ENCODE data around the gene PRPF31.

DNA sequence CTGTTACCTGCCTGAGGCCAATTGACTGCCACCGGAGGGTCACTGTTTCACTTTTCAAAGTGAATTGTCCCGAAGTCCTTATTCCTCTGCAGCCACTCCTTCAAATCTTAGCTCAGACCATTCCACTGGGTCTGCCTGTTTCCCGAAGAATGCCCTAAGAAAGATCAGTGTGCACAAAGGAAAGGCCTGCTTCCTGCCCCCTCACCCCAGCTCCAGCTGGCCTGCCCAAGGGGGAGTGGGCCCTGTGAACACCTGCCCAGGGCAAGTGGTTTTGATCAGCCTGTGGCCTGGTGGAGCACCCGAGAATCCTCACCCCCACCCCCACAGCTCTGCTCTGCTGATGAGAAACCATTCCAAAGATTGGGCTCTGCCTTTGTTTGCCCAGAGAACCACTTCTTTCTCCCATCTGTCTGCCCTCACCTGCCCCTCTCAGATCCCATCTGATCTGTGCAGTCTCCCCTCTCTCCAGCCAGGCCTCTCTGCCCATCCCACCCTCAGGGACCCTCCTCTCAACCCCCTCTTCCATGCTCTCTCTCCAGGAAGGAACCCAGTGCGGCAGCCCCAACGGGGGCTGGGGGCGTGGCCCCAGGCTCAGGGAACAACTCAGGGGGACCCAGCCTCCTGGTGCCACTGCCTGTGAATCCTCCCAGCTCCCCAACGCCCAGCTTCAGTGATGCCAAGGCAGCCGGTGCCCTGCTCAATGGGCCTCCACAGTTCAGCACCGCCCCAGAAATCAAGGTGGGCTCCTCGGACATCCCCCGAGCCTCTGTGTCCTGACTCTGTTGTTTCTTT, 33.7 kb downstream of the PRPF31 start:
- no peak for TF ChIP-seq POLR2A (IDR thresholded peaks at IDR 0.05)
- TF ChIP-seq, protein P1, sequence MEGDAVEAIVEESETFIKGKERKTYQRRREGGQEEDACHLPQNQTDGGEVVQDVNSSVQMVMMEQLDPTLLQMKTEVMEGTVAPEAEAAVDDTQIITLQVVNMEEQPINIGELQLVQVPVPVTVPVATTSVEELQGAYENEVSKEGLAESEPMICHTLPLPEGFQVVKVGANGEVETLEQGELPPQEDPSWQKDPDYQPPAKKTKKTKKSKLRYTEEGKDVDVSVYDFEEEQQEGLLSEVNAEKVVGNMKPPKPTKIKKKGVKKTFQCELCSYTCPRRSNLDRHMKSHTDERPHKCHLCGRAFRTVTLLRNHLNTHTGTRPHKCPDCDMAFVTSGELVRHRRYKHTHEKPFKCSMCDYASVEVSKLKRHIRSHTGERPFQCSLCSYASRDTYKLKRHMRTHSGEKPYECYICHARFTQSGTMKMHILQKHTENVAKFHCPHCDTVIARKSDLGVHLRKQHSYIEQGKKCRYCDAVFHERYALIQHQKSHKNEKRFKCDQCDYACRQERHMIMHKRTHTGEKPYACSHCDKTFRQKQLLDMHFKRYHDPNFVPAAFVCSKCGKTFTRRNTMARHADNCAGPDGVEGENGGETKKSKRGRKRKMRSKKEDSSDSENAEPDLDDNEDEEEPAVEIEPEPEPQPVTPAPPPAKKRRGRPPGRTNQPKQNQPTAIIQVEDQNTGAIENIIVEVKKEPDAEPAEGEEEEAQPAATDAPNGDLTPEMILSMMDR (IDR thresholded peaks at IDR 0.05), result no peak
